Keratinocyte (primary cell): ENCODE results near the gene AGBL3. TPM values are rescaled to one million over a fixed set of nuclear protein-coding genes. Genes with fewer than 3 reads are reported as not detected.
A peak's percentile ranks its signal among the peaks of the same experiment; 100 is the strongest.

Experiments used
- DNase-seq: peaks from one replicate; pipeline ENCODE4 v3.0.0-alpha.2; 2011; ENCODE audit warnings: low read depth, missing footprints, low spot score
- FAIRE-seq: peaks from 2 replicates; lab custom pipeline; 2011; peaks lifted over from hg19 to GRCh38; lab: Jason Lieb, UNC
- H2AFZ ChIP-seq: 2 replicates; pipeline ENCODE4 v1.6.0; 2012; ENCODE audit warnings: low read length, control low read depth, inconsistent platforms; ENCODE audit not compliant: control insufficient read depth
- H3K27ac ChIP-seq: 2 replicates; pipeline ENCODE4 v1.5.1; 2011; ENCODE audit warnings: low read length; ENCODE audit not compliant: control insufficient read depth, insufficient read depth
- H3K27me3 ChIP-seq: 3 replicates; pipeline ENCODE4 v1.6.0; 2011; ENCODE audit warnings: low read length; ENCODE audit not compliant: control insufficient read depth, insufficient read depth; ENCODE audit errors: extremely low read depth
- H3K36me3 ChIP-seq, 2 experiments: 2 replicates in 1 of 2; 3 replicates in 1 of 2; pipeline ENCODE4 v1.5.1; 2011; ENCODE audit warnings: low read length in 2 of 2, mild to moderate bottlenecking in 1 of 2; ENCODE audit not compliant: control insufficient read depth in 2 of 2, insufficient read depth in 2 of 2; ENCODE audit errors: extremely low read depth in 1 of 2
- H3K4me1 ChIP-seq: 3 replicates; pipeline ENCODE4 v1.5.1; 2011; ENCODE audit warnings: low read length; ENCODE audit not compliant: control insufficient read depth, insufficient read depth; ENCODE audit errors: extremely low read depth
- H3K4me2 ChIP-seq: 3 replicates; pipeline ENCODE4 v1.6.0; 2011; ENCODE audit warnings: low read depth, low read length; ENCODE audit not compliant: control insufficient read depth, insufficient read depth; ENCODE audit errors: extremely low read depth
- H3K4me3 ChIP-seq, 3 experiments: fragments of 200-600 bp in 1 of 3; sonication (generic) in 1 of 3; 2 replicates in 2 of 3; 3 replicates in 1 of 3; pipeline ENCODE4 v1.5.1; 2011 to 2016; ENCODE audit warnings: low read length in 3 of 3, mild to moderate bottlenecking in 3 of 3, control low read depth in 2 of 3, inconsistent platforms in 1 of 3, low read depth in 1 of 3, mixed read lengths in 1 of 3, mixed run types in 1 of 3, moderate library complexity in 1 of 3; ENCODE audit not compliant: control insufficient read depth in 2 of 3, insufficient read depth in 2 of 3; ENCODE audit errors: extremely low read depth in 1 of 3
- H3K79me2 ChIP-seq: 2 replicates; pipeline ENCODE4 v1.6.0; 2012; ENCODE audit warnings: low read length; ENCODE audit not compliant: control insufficient read depth, insufficient read depth
- H3K9ac ChIP-seq: 3 replicates; pipeline ENCODE4 v1.6.0; 2011; ENCODE audit warnings: low read length; ENCODE audit not compliant: control insufficient read depth, insufficient read depth; ENCODE audit errors: extremely low read depth
- H3K9me1 ChIP-seq: 3 replicates; pipeline ENCODE4 v1.6.0; 2011; ENCODE audit warnings: low read length; ENCODE audit not compliant: control insufficient read depth, insufficient read depth; ENCODE audit errors: extremely low read depth
- H3K9me3 ChIP-seq: 2 replicates; pipeline ENCODE4 v1.5.1; 2012; ENCODE audit warnings: low read depth, low read length; ENCODE audit not compliant: control insufficient read depth
- H4K20me1 ChIP-seq: 3 replicates; pipeline ENCODE4 v1.6.0; 2011; ENCODE audit warnings: low read length; ENCODE audit not compliant: control insufficient read depth, insufficient read depth; ENCODE audit errors: extremely low read depth
- CTCF ChIP-seq, 3 experiments: IDR thresholded peaks in 1 of 3; conservative IDR thresholded peaks in 1 of 3; optimal IDR thresholded peaks in 1 of 3; 2 replicates in 2 of 3; 3 replicates in 1 of 3; pipeline versions ENCODE3 to v1.5.1; 2011; ENCODE audit warnings: low read length in 3 of 3, mild to moderate bottlenecking in 3 of 3, moderate library complexity in 2 of 3, control low read depth in 1 of 3, inconsistent platforms in 1 of 3; ENCODE audit not compliant: insufficient read depth in 2 of 3; ENCODE audit errors: extremely low read depth in 1 of 3
- EZH2 ChIP-seq: IDR thresholded peaks from one replicate; pipeline ENCODE4 v1.6.1; 2012; ENCODE audit warnings: inconsistent platforms, mild to moderate bottlenecking, low read length, moderate library complexity
- dilution Hi-C: fragments of 300-500 bp; cut with MboI; formaldehyde crosslinking; loops from one replicate; pipeline ENCODE4 v1.7.0; 2020; ENCODE audit warnings: low sequenced_read_pairs; ENCODE audit not compliant: extremely low pct_ligation_motif_present
- polyA plus RNA-seq, 5 experiments: library from polyadenylated mRNA; depleted of rRNA in 3 of 5; stranded (reverse) in 3 of 5; stranded (forward) in 1 of 5; unstranded in 1 of 5; fragments of >200 nt; gene quantifications; 1 replicate in 1 of 5; 2 replicates in 3 of 5; 3 replicates in 1 of 5; pipeline versions ENCODE4 v1.2.1 to v1.2.3, GENCODE V29; 2011 to 2012; ENCODE audit warnings: missing spikeins in 2 of 5, low read depth in 1 of 5, low replicate concordance in 1 of 5

The AGBL3 gene
- polyA plus RNA-seq, 1 donor (not counting 4 experiments of a cell fraction or from before 2014, with no cell fraction given) = 0.97 TPM

- no peak for FAIRE-seq
- no peak overlapping the region for H2AFZ ChIP-seq
- peak overlapping the region; percentile 93 for H3K9ac ChIP-seq
- TF ChIP-seq CTCF (optimal IDR thresholded peaks at IDR 0.05 in 1 of 3, IDR thresholded peaks at IDR 0.05 in 1 of 3, conservative IDR thresholded peaks at IDR 0.05 in 1 of 3; ENCODE audit: extremely low read depth in 1 of 3, insufficient read depth in 2 of 3, low read length in 3 of 3) (peak; percentile 56 to 77 (median 59)), EZH2 (no peak)
- DNase-seq = peak; percentile 73
- peak overlapping the region; percentile 95 for H3K27ac ChIP-seq
- peak overlapping the region; percentile 86 for H3K4me2 ChIP-seq
- H3K4me3 ChIP-seq = peak overlapping the region; percentile 89 to 91 (median 91)
- no peaks in the 10 kb centered on the region for H3K27me3 ChIP-seq
- peaks cover 24% of the 10 kb centered on the region for H3K4me1 ChIP-seq
- peaks cover 3% of the 10 kb centered on the region for H3K9me1 ChIP-seq
- H3K79me2 ChIP-seq = peaks cover 19% of the 10 kb centered on the region
- dilution Hi-C loops = loop anchor here (25.0 kb wide), 1 partner anchor 182 kb away; the partner anchor contains the start of gene AGBL3
- peaks cover 27 to 32% of the 10 kb centered on the region in 2 experiments for H3K36me3 ChIP-seq
- H4K20me1 ChIP-seq = no peaks in the 10 kb centered on the region
- H3K9me3 ChIP-seq = no peaks in the 10 kb centered on the region
Measured at GRCh38 chr7:135169141-135169963, 183.0 kb downstream of the AGBL3 start.

GRCh38 chr7:135169964-135170273 is 183.6 kb downstream of the AGBL3 start:
- peak overlapping the region; percentile 89 to 91 (median 91) for H3K4me3 ChIP-seq
- TF ChIP-seq EZH2 = no peak
- no peak for TF ChIP-seq CTCF (optimal IDR thresholded peaks at IDR 0.05 in 1 of 3, IDR thresholded peaks at IDR 0.05 in 1 of 3, conservative IDR thresholded peaks at IDR 0.05 in 1 of 3; ENCODE audit: extremely low read depth in 1 of 3, insufficient read depth in 2 of 3, low read length in 3 of 3)
- H3K4me2 ChIP-seq = peak overlapping the region; percentile 86
- H3K4me1 ChIP-seq = peaks cover 25% of the 10 kb centered on the region
- no peaks in the 10 kb centered on the region for H3K9me3 ChIP-seq
- H2AFZ ChIP-seq = no peak overlapping the region
- H3K79me2 ChIP-seq = peaks cover 19% of the 10 kb centered on the region
- peaks cover 3% of the 10 kb centered on the region for H3K9me1 ChIP-seq
- peaks cover 27 to 29% of the 10 kb centered on the region in 2 experiments for H3K36me3 ChIP-seq
- dilution Hi-C loops = loop anchor here (25.0 kb wide), 1 partner anchor 183 kb away; the partner anchor contains the start of gene AGBL3
- peak overlapping the region; percentile 93 for H3K9ac ChIP-seq
- no peaks in the 10 kb centered on the region for H4K20me1 ChIP-seq
- FAIRE-seq = no peak
- DNase-seq = no peak
- H3K27ac ChIP-seq = peak overlapping the region; percentile 95
- no peaks in the 10 kb centered on the region for H3K27me3 ChIP-seq
